ENCODE results near the gene UBASH3B. TPM values are rescaled to one million over a fixed set of nuclear protein-coding genes. Genes with fewer than 3 reads are reported as not detected.

Gene UBASH3B
- total RNA-seq, 1 experiment from 2014 or later, result 8.0 TPM

- no peak overlapping the region for H2BK15ac ChIP-seq (ENCODE audit: low read depth, low read length)
- H3K9me3 Mint-ChIP-seq, result no peaks in the 10 kb centered on the region
These were observed 52.4 kb downstream of the UBASH3B start for GRCh38 chr11:122707901-122708300.

More at GRCh38 chr11:122707901-122708300, 52.4 kb downstream of the UBASH3B start:
- no peak for TF ChIP-seq CTCF (conservative IDR thresholded peaks at IDR 0.05)
- H3K4me3 Mint-ChIP-seq, result no peak overlapping the region
- H4K5ac ChIP-seq (ENCODE audit: insufficient read length, low read depth, low read length), result no peak overlapping the region
- H3K27me3 Mint-ChIP-seq (ENCODE audit: low read depth), result no peaks in the 10 kb centered on the region; the same call in 1 of the 2 replicates
- H3K79me1 ChIP-seq (ENCODE audit: insufficient read depth, low read depth, low read length, poor library complexity, severe bottlenecking), result no peaks in the 10 kb centered on the region
- no peak overlapping the region for H2BK120ac ChIP-seq (ENCODE audit: low read depth, low read length, poor library complexity, severe bottlenecking)
- H3K4me1 Mint-ChIP-seq, result peaks cover 8 to 21% of the 10 kb centered on the region in 2 experiments
- DNase-seq, result no peak
- H2BK5ac ChIP-seq (ENCODE audit: insufficient read length, low read length), result no peak overlapping the region
- H4K20me1 ChIP-seq (ENCODE audit: control insufficient read depth, insufficient read depth, insufficient read length), result no peaks in the 10 kb centered on the region
- H3K18ac ChIP-seq (ENCODE audit: insufficient read length, low read depth, low read length), result no peak overlapping the region
- H3T11ph ChIP-seq (ENCODE audit: low read length), result no peak overlapping the region
- no peak overlapping the region for H2AK5ac ChIP-seq (ENCODE audit: insufficient read length, low read length)
- no peak overlapping the region for H3K9ac ChIP-seq (ENCODE audit: extremely low read depth, insufficient read length, low read length)
- no peak overlapping the region for H2BK20ac ChIP-seq (ENCODE audit: low read depth, low read length, poor library complexity, severe bottlenecking)
- H3K14ac ChIP-seq (ENCODE audit: insufficient read depth, low read length), result no peak overlapping the region
- H3K56ac ChIP-seq (ENCODE audit: insufficient read length, low read depth, low read length), result no peak overlapping the region
- no peak overlapping the region for H2BK12ac ChIP-seq (ENCODE audit: insufficient read length, low read depth, low read length)
- no peaks in the 10 kb centered on the region for H3K4me1 ChIP-seq (ENCODE audit: insufficient read depth, low read length)
- H3K27ac Mint-ChIP-seq, result no peak overlapping the region
- no peak overlapping the region for H4K8ac ChIP-seq (replicated peaks; ENCODE audit: insufficient read length, low read depth, low read length)
- no peak overlapping the region for H2AFZ ChIP-seq (ENCODE audit: low read length)
- H3K4me2 ChIP-seq (ENCODE audit: insufficient read depth, insufficient read length, low read length), result no peak overlapping the region
- no peak overlapping the region for H3K23ac ChIP-seq (ENCODE audit: insufficient read length, low read depth, low read length)
- H3K27me3 ChIP-seq (ENCODE audit: insufficient read depth, low read length), result no peaks in the 10 kb centered on the region
- H3K36me3 Mint-ChIP-seq (ENCODE audit: insufficient read depth in 1 of 3, low read depth in 3 of 3), result no peaks in the 10 kb centered on the region; a peak in 1 of 7 replicates
- H3K9me3 ChIP-seq (ENCODE audit: control insufficient read depth, low read depth, low read length), result no peaks in the 10 kb centered on the region
- H4K91ac ChIP-seq (ENCODE audit: insufficient read length, low read depth, low read length), result no peak overlapping the region
- no peaks in the 10 kb centered on the region for H3K79me2 ChIP-seq (ENCODE audit: insufficient read depth, low read length)
- H3K27ac ChIP-seq (ENCODE audit: insufficient read length, low read depth, low read length), result no peak overlapping the region
- H3K4ac ChIP-seq (ENCODE audit: low read depth, low read length), result no peak overlapping the region
- H3K23me2 ChIP-seq (ENCODE audit: insufficient read length, low read depth, low read length, poor library complexity, severe bottlenecking), result no peaks in the 10 kb centered on the region
- no CpG with 5 or more reads among the region's 4 CpGs for WGBS (ENCODE audit: extremely low coverage, insufficient read length, low lambda C conversion rate)
